ENCODE measurements around the gene PRSS53. TPM values are rescaled to one million over a fixed set of nuclear protein-coding genes. Genes with fewer than 3 reads are reported as not detected.

The PRSS53 gene
- total RNA-seq, 4 donors from 2014 or later = 0.25 to 4.4 (median 2.6) TPM

DNA sequence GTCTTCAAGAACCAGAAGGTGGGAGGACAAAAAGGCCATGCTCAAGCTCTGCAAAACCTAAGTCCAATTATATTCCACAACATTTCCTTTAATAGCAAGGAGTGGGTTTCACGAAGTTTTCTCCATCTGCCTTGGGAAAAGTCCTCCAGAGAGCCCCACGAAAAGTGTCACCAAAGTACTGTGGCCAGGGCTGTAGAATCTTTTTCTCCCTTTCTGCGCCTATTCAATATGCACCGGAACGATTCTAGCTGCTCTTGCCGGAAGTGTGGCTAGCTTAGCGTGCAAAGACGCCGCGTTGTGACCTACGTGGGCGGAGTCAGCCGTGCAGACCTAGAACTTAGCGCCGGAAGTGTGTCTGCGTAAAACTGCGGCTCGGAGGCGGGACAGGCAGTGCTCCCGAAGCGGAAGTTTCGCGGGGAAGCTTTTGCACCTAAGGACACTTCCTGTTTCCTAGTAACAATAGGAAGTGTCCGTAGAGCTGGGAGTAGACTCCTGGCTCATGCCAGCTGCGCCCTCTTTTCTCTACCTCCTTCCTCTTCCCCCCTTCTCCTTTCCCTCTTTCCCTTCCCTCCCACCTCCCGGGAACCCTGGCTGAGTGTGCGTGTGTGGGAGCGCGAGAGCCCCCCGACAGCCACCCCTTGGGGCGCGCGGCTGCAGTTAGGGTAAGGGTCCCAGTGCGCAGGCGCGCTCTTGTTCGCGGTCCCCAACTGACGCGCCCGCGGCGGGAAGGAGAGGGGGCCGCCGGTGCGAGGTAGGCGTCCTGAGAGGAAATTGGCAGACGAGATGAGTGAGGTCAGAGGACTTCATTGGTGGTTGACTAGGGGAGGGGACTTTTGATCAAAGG, 14.6 kb downstream of the PRSS53 start, which contains the start of the genes ZNF646 and ZNF668:
Gene ZNF646 (plus strand): TSS at position 453 of the 844 bp plus-strand sequence. CDS start 1,903 bp downstream, outside the sequence.
Gene ZNF668 (minus strand): TSS at position 271 of the 844 bp plus-strand sequence. CDS start 9,781 bp downstream, outside the sequence.
- H3K36me3 ChIP-seq = peaks cover 0 to 33% of the 10 kb centered on the region in 2 donors
- peaks cover 5 to 39% (median 17%) of the 10 kb centered on the region in 3 donors for H3K4me1 ChIP-seq
- peak; percentile 93 for ATAC-seq
- 0 to 2% methylated on average over 13 to 15 of the region's 48 CpGs for WGBS, 2 donors (ENCODE audit: low coverage in 1 of 2)
- H3K4me3 ChIP-seq = peak within 1 kb of the TSS; percentile 78 to 89
- H3K27me3 ChIP-seq = no peaks in the 10 kb centered on the region
- H3K9me3 ChIP-seq = no peaks in the 10 kb centered on the region
- peak within 1 kb of the TSS; percentile 95 to 98 (median 96) for H3K27ac ChIP-seq
- TF ChIP-seq, protein P1, sequence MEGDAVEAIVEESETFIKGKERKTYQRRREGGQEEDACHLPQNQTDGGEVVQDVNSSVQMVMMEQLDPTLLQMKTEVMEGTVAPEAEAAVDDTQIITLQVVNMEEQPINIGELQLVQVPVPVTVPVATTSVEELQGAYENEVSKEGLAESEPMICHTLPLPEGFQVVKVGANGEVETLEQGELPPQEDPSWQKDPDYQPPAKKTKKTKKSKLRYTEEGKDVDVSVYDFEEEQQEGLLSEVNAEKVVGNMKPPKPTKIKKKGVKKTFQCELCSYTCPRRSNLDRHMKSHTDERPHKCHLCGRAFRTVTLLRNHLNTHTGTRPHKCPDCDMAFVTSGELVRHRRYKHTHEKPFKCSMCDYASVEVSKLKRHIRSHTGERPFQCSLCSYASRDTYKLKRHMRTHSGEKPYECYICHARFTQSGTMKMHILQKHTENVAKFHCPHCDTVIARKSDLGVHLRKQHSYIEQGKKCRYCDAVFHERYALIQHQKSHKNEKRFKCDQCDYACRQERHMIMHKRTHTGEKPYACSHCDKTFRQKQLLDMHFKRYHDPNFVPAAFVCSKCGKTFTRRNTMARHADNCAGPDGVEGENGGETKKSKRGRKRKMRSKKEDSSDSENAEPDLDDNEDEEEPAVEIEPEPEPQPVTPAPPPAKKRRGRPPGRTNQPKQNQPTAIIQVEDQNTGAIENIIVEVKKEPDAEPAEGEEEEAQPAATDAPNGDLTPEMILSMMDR (IDR thresholded peaks at IDR 0.05) = peak in 1 of 4 experiments; percentile 18
- peak; percentile 71 to 76 for TF ChIP-seq POLR2A (IDR thresholded peaks at IDR 0.05)
- peak; percentile 89 for TF ChIP-seq POLR2AphosphoS5 (IDR thresholded peaks at IDR 0.05)
- TF ChIP-seq EP300 (IDR thresholded peaks at IDR 0.05) = no peak

DNA sequence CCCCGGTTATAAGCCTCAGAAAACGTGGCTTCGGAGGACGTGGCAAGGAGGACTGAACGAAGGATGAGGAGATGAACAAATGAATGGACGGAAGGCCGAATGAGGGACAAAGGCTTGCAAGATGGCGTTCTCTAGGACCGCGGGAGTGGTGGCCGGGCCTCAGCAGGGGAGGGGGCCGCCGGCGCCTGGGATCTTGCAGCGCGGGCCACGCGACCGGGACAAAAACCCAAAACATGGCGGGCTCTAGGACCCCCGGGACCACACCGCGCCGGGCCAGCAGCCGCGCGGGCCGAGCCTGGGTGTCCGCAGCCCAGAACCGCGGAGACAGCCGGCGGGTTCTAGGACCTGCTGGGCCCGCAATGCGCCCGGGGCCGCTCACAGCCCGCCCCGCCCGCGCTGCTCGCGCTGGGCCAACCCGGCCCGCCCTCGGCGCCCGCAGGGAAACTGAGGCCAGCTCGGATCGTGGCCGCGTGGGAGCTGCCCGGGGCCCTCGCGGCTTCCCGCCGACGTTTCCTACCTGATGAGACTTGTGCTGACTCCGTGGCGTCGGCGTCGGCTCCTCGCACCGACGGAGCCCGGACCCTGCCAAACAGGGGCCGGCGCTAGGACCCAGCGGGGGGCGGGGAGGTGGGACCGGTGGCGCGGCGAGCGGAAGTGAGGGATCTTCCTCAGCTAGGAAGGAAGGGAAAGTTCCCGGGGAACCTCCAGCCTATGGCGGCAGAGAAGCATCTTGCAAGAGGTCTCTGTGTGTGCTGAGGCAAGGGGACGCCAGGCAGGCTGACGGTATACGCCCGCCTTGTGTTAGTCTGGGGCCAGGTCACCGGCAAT, 15.4 kb downstream of the PRSS53 start:
- TF ChIP-seq POLR2A (IDR thresholded peaks at IDR 0.05) = peak in 1 of 2 donors; percentile 15
- no peak for TF ChIP-seq EP300 (IDR thresholded peaks at IDR 0.05)
- TF ChIP-seq, protein P1 (IDR thresholded peaks at IDR 0.05) = no peak
- TF ChIP-seq POLR2AphosphoS5 (IDR thresholded peaks at IDR 0.05) = peak; percentile 53
- H3K27ac ChIP-seq = peak overlapping the region; percentile 83 to 98 (median 96)
- no peaks in the 10 kb centered on the region for H3K9me3 ChIP-seq
- peaks cover 5 to 39% (median 17%) of the 10 kb centered on the region in 3 donors for H3K4me1 ChIP-seq
- 0% methylated on average over 8 to 12 of the region's 83 CpGs for WGBS, 2 donors (ENCODE audit: low coverage in 1 of 2)
- H3K4me3 ChIP-seq = peak overlapping the region; percentile 78 to 89
- H3K36me3 ChIP-seq = peaks cover 0 to 24% of the 10 kb centered on the region in 2 donors
- peak; percentile 90 for ATAC-seq
- H3K27me3 ChIP-seq = no peaks in the 10 kb centered on the region

DNA sequence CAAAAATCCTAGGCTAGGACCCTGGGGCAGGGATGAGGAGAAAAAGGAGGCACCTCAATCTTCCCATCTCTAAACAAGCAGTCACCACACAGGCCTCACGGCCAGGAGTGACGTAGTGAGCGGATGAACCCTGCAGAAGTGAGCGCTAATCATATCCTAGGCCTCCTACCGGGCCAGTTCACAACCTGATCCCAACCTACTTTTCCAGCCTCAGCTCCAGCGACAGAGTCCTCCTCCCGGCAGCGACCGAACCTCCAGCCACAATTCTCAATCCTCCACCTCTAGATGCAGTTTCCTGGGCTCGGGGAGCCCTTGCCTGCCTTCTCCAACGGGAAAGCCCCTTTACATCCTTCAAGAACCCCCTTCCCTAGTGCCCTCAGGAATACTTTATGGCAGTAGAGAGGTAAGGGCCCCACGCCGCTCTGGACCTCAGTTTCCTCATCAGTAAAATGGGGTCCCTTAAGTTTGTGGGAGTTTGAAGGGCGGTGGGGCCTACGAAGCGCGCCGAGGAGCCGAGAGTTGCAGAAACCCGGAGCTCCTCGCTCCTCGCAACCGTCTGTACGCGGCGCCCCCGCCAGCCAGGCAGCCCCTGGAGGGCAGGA, 16.1 kb downstream of the PRSS53 start:
- H3K27ac ChIP-seq = peak overlapping the region; percentile 83 to 98 (median 96)
- ATAC-seq = no peak
- 0 to 11% methylated on average over 1 to 5 of the region's 27 CpGs for WGBS, 2 donors (ENCODE audit: low coverage in 1 of 2)

DNA sequence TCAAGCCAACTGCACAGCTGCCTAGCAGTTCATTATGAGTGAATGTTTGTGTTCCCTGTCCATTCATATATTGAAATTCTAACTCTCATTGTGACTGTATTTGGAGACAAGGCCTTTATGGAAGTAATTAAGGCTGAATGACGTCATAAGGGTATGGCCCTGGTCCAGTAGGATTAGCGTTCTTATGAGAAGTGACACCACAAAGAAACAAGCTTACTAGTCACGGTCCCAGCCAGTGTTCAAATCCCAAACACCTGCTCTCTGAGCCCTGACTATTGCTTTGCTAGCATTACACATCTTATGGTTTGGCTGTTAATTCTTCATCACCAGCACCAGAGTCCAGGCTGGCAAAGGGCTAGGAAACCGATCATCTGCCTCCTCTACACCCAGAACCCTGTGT, 16.9 kb downstream of the PRSS53 start:
- TF ChIP-seq, protein P1 (IDR thresholded peaks at IDR 0.05) = no peak
- TF ChIP-seq EP300 (IDR thresholded peaks at IDR 0.05) (no peak), POLR2A (IDR thresholded peaks at IDR 0.05) (no peak), POLR2AphosphoS5 (IDR thresholded peaks at IDR 0.05) (no peak)
- ATAC-seq = no peak
- Histone ChIP-seq H3K27me3 (no peaks in the 10 kb centered on the region), H3K9me3 (no peaks in the 10 kb centered on the region), H3K4me3 (peak overlapping the region in 1 of 2 donors; percentile 89), H3K36me3 (peaks cover 0 to 10% of the 10 kb centered on the region in 2 donors), H3K27ac (peak overlapping the region in 3 of 4 donors; percentile 96 to 98 (median 97)), H3K4me1 (peaks cover 5 to 39% (median 17%) of the 10 kb centered on the region in 3 donors)
- WGBS, 2 donors (ENCODE audit: low coverage in 1 of 2) = 14 to 19% methylated on average over 4 of the region's 4 CpGs

More for the DNA sequence above, 16.1 kb downstream of the PRSS53 start:
- Histone ChIP-seq H3K4me1 (peaks cover 5 to 39% (median 17%) of the 10 kb centered on the region in 3 donors), H3K36me3 (peaks cover 0 to 17% of the 10 kb centered on the region in 2 donors), H3K27me3 (no peaks in the 10 kb centered on the region), H3K4me3 (peak overlapping the region; percentile 78 to 89), H3K9me3 (no peaks in the 10 kb centered on the region)
- TF ChIP-seq POLR2AphosphoS5 (IDR thresholded peaks at IDR 0.05) = no peak
- TF ChIP-seq, protein P1 (IDR thresholded peaks at IDR 0.05) = no peak
- no peak for TF ChIP-seq POLR2A (IDR thresholded peaks at IDR 0.05)
- TF ChIP-seq EP300 (IDR thresholded peaks at IDR 0.05) = no peak

All from gastroesophageal sphincter (tissue), 4 donors.